Heart left ventricle (tissue), 13 donors: ENCODE data around the gene CCDC187.

Experiments
- CTCF ChIP-seq, 12 donors: fragments of 200-600 bp; sonication (generic) in 4 of 12; IDR thresholded peaks; one replicate each; pipeline versions ENCODE4 v1.5.0 to v1.8.0; 2018 to 2022; ENCODE audit warnings: antibody characterized with exemption in 12 of 12, mild to moderate bottlenecking in 5 of 12
- POLR2A ChIP-seq, 2 donors: fragments of 450-650 bp; IDR thresholded peaks; one replicate each; pipeline ENCODE4 v1.6.1; 2017; ENCODE audit warnings: antibody characterized with exemption in 2 of 2, mild to moderate bottlenecking in 2 of 2, moderate library complexity in 2 of 2
- donor health status: ischemic (EF 13 %, LVEDD 7.1; RV severe dilation, severe dysfunction).
- donor health status: DM: no; HTN: yes; CAD: no.
- donor health status: DM: no; HTN: no; CAD: no.
- donor health status: ischemic (EF 25% LVEDD 6.9; RV normal size, moderate dysfunction).
- donor health status: ischemic (EF 25% LVEDD 5.7; RV mildly dilated, moderate dysfunction).
- donor health status: ischemic (EF 35%, LVEDD 5.7; RV mildly dilated, moderate dysfunction).
- donor health status: nonischemic (EF 11% LVEDD 7.7; RV severe dilation, severe dysfunction).
- donor health status: DM: yes; HTN: yes; CAD: no.
- donor health status: PGD.
- donor health status: ischemic (EF 29% LVEDD 5.4; RV normal size, mild dysfunction).
- donor health status: nonischemic (EF 23%, LVEDD 6.1; RV moderate dilation, normal function).

DNA sequence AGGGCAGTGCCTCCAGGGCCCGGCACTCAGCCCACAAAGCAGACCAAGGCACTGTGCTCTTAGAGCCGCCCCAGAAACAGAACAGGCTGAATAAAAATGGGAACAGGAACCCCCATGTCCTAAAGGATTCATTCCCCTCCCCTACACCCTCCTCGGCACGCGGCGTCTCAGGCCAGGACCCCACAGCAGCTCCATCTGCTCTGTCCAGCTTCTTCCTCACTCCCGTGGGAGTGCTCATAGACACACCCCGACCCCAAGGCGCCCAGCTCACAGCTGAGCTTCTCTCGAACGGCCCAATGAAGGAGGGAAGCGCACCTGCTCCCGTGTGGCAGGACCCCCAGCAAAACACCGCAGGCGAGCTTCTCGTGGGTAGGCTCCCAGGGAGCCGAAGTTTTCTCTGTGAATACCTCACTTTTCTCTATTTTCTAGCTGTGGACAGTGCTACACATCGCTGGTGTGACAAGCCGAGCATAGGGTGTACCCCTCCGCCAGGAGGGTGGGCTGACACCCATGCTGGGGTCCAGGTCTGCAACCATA, 42.9 kb downstream of the CCDC187 start:
- TF ChIP-seq CTCF (IDR thresholded peaks at IDR 0.05): no peak
- no peak for TF ChIP-seq POLR2A (IDR thresholded peaks at IDR 0.05)
